ENCODE data around the gene EGFL7.

- no peak for TF ChIP-seq CTCF (IDR thresholded peaks at IDR 0.05)
- no peak for TF ChIP-seq EZH2 (IDR thresholded peaks at IDR 0.05)
These were observed 44.3 kb downstream of the EGFL7 start for GRCh38 chr9:136707011-136707410.
